Body of pancreas (tissue), 4 donors: Measurements from ENCODE around the gene GRK3. TPM values are rescaled to one million over a fixed set of nuclear protein-coding genes. Genes with fewer than 3 reads are reported as not detected.

Experiments
- ATAC-seq: fragments of 150-250 bp; one replicate; pipeline ENCODE4 v1.9.1; 2016
- DNase-seq, 4 donors: peaks; one replicate each; pipeline ENCODE4 v3.0.0-alpha.2; 2019
- H3K27ac ChIP-seq, 4 donors: fragments of 200-600 bp; sonication (generic); 1 replicate in 3 of 4; 2 replicates in 1 of 4; pipeline versions ENCODE4 v1.5.1 to v1.6.1; 2016 to 2019; ENCODE audit warnings: mild to moderate bottlenecking in 1 of 4, mixed read lengths in 1 of 4, moderate library complexity in 1 of 4
- H3K27me3 ChIP-seq, 2 donors: fragments of 200-600 bp; sonication (generic); one replicate each; pipeline ENCODE4 v1.6.0; 2016; ENCODE audit warnings: mild to moderate bottlenecking in 1 of 2
- H3K36me3 ChIP-seq, 2 donors: fragments of 200-600 bp; sonication (generic); replicated peaks in 1 of 2; 2 replicates each; pipeline ENCODE4 v1.5.1; 2016; ENCODE audit warnings: low read depth in 2 of 2; ENCODE audit not compliant: insufficient read depth in 1 of 2
- H3K4me1 ChIP-seq: fragments of 200-600 bp; sonication (generic); one replicate; pipeline ENCODE4 v1.6.0; 2016
- H3K4me3 ChIP-seq, 2 donors: fragments of 200-600 bp; sonication (generic); 1 replicate in 1 of 2; 2 replicates in 1 of 2; pipeline ENCODE4 v1.5.1; 2016 to 2019
- H3K9me3 ChIP-seq, 3 donors: fragments of 200-600 bp; sonication (generic); 1 replicate in 2 of 3; 2 replicates in 1 of 3; pipeline ENCODE4 v1.5.1; 2016
- CTCF ChIP-seq, 7 experiments: fragments of 450-650 bp in 4 of 7; fragments of 200-600 bp in 3 of 7; sonication (generic) in 3 of 7; IDR thresholded peaks; one replicate each; pipeline ENCODE4 v1.5.1; 2016 to 2019; ENCODE audit warnings: antibody characterized with exemption in 7 of 7
- POLR2A ChIP-seq, 3 donors: fragments of 450-650 bp; IDR thresholded peaks; one replicate each; pipeline ENCODE4 v1.6.1; 2016; ENCODE audit warnings: antibody characterized with exemption in 3 of 3, mild to moderate bottlenecking in 2 of 3
- WGBS, 2 donors: methylation state at CpG; one replicate each; pipeline ENCODE4 v1.1.5; 2017; 5-methylcytosine and 5-hydroxymethylcytosine counted together
- intact Hi-C: fragments of 100-400 bp; cut with DNase I; formaldehyde crosslinking; loops from one replicate; pipeline ENCODE4 v1.15.1; 2023
- small RNA-seq: library from RNA; depleted of rRNA; stranded (forward); fragments of <200 nt; gene quantifications from one replicate; pipeline ENCODE3, GENCODE V24; 2016
- total RNA-seq, 2 donors: library from RNA; depleted of rRNA; stranded (reverse); fragments of >200 nt; gene quantifications; one replicate each; pipeline ENCODE4 v1.1.0, GENCODE V29; 2016

The GRK3 gene
- total RNA-seq, 2 donors from 2014 or later, result 10.4 to 10.9 TPM

DNA sequence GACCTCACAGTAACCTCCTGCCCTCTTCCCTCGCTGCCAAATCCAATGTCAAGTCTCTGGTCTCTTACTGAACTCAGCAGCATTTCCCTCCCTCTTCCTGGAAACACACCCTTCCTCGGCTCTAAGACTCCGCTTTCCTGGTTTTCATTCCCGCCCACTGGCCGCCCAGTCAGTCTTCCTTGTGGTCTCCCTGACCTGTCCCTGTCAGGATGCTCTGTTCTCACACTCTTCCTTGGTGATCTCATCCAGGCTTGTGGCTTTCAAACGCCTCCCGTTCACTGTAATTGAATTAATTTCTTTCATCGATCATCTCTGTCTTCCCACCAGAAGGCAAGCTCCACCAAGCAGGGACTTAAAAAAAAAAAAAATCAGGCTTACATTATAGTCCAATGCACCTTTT is 211.1 kb downstream of the GRK3 start:
- TF ChIP-seq POLR2A (IDR thresholded peaks at IDR 0.05) (no peak), CTCF (IDR thresholded peaks at IDR 0.05) (no peak)
- 39 to 43% methylated on average over 8 of the region's 8 CpGs for WGBS, 2 donors

DNA sequence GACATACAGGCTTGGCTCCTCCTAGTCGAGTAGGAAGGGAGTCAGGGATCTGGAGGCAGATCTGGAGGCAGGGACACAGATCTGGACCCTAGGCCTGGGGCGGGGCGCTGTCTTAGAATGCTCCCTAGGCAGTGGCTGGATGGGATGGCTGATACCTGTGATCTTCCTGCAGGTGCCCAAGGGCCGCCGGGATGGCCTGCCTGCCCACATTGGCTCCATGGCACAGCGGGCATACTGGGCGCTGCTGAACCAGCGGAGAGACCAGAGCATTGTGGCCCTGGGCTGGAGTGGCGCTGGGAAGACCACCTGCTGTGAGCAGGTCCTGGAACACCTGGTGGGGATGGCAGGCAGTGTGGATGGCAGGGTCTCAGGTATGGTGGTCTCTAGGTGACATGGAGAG is 212.9 kb downstream of the GRK3 start:
- Histone ChIP-seq H3K4me1 (no peaks in the 10 kb centered on the region), H3K27ac (no peak overlapping the region), H3K9me3 (no peaks in the 10 kb centered on the region), H3K27me3 (no peaks in the 10 kb centered on the region), H3K36me3 (no peaks in the 10 kb centered on the region), H3K4me3 (no peak overlapping the region)
- intact Hi-C loops, result loop anchor here (5.0 to 10.0 kb wide), 2 partner anchors 243 to 325 kb away; no protein-coding TSS in a partner anchor
- 69 to 74% methylated on average over 7 to 9 of the region's 9 CpGs for WGBS, 2 donors
- TF ChIP-seq CTCF (IDR thresholded peaks at IDR 0.05) (no peak), POLR2A (IDR thresholded peaks at IDR 0.05) (no peak)
- ATAC-seq, result no peak
- DNase-seq, result no peak

More for the DNA sequence above, 211.1 kb downstream of the GRK3 start:
- Histone ChIP-seq H3K4me3 (no peak overlapping the region), H3K27me3 (no peaks in the 10 kb centered on the region), H3K4me1 (no peaks in the 10 kb centered on the region), H3K9me3 (no peaks in the 10 kb centered on the region), H3K27ac (no peak overlapping the region), H3K36me3 (no peaks in the 10 kb centered on the region)
- ATAC-seq (no peak), DNase-seq (no peak)
- intact Hi-C loops, result loop anchor here (5.0 to 10.0 kb wide), 2 partner anchors 241 to 323 kb away; no protein-coding TSS in a partner anchor

DNA sequence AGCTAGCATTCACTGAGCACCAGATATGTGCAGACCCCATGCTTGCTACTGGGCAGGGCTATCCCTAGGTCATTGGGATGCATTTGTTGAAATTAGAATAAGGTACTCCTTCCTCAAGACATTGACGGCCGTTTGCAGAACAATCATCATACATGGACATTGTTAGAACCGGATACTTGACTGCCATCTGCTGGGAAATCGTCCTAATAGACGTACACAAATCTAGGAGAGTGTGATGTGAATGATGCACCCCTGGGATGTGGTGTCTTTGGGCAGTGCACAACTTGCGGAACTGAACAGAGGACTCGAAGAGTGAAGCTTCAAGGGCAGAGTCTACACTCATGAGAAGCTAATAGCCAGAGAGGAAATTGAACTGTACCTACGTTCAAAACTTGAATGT is 213.4 kb downstream of the GRK3 start:
- DNase-seq (peak in 1 of 4 donors; percentile 25), ATAC-seq (no peak)
- Histone ChIP-seq H3K4me3 (no peak overlapping the region), H3K27me3 (no peaks in the 10 kb centered on the region), H3K4me1 (no peaks in the 10 kb centered on the region), H3K27ac (no peak overlapping the region), H3K9me3 (no peaks in the 10 kb centered on the region), H3K36me3 (no peaks in the 10 kb centered on the region)
- intact Hi-C loops, result loop anchor here (5.0 to 10.0 kb wide), 2 partner anchors 243 to 326 kb away; no protein-coding TSS in a partner anchor
- no peak for TF ChIP-seq POLR2A (IDR thresholded peaks at IDR 0.05)
- TF ChIP-seq CTCF (IDR thresholded peaks at IDR 0.05), result peak in 3 of 7 experiments; percentile 15 to 19 (median 17)
- WGBS, 2 donors, result 33 to 36% methylated on average over 8 of the region's 8 CpGs

Small RNA genes lying within 50 kb of the gene (small RNA-seq; reads per million reads assigned to genes)
- not detected for gene RNA5SP494

Other genes with a start within 250 kb of the GRK3 start
- gene MYO18B, start 177.5 kb downstream of the GRK3 start, total RNA-seq, result 1 to 10 TPM in 1 of 2 donors, not detected in 1; 1.3 TPM